Tibial artery (tissue), 4 donors: ENCODE measurements around the gene BTLA.

ENCODE experiments used
- DNase-seq, 2 donors: peaks; one replicate each; pipeline ENCODE4 v3.0.0-alpha.2; 2019
- H3K27ac ChIP-seq, 2 donors: fragments of 200-600 bp; sonication (generic) in 1 of 2; 1 replicate in 1 of 2; 2 replicates in 1 of 2; pipeline ENCODE4 v1.5.1; 2018 to 2019; ENCODE audit warnings: mild to moderate bottlenecking in 1 of 2
- H3K27me3 ChIP-seq, 2 donors: fragments of 200-600 bp; sonication (generic) in 1 of 2; one replicate each; pipeline versions ENCODE4 v1.5.1 to v1.6.0; 2016 to 2019
- H3K36me3 ChIP-seq, 3 donors: fragments of 200-600 bp; sonication (generic) in 2 of 3; one replicate each; pipeline ENCODE4 v1.5.1; 2016 to 2019; ENCODE audit warnings: mild to moderate bottlenecking in 2 of 3
- H3K4me1 ChIP-seq, 4 donors: fragments of 200-600 bp; sonication (generic) in 2 of 4; 1 replicate in 3 of 4; 2 replicates in 1 of 4; pipeline ENCODE4 v1.5.1; 2016 to 2019
- H3K4me3 ChIP-seq, 2 donors: fragments of 200-600 bp; sonication (generic) in 1 of 2; 1 replicate in 1 of 2; 2 replicates in 1 of 2; pipeline ENCODE4 v1.5.1; 2018 to 2019; ENCODE audit warnings: mild to moderate bottlenecking in 2 of 2
- H3K9me3 ChIP-seq, 3 donors: fragments of 200-600 bp; sonication (generic) in 1 of 3; one replicate each; pipeline ENCODE4 v1.5.1; 2016 to 2019
- intact Hi-C: fragments of 100-400 bp; cut with DNase I; formaldehyde crosslinking; loops from one replicate; pipeline ENCODE4 v1.15.0; 2023; ENCODE audit warnings: low total_unique reads
- TF ChIP-seq, protein P1 (sequence below), 2 experiments: fragments of 200-600 bp in 1 of 2; fragments of 450-650 bp in 1 of 2; IDR thresholded peaks; one replicate each; pipeline ENCODE4 v1.5.1; 2017 to 2019; ENCODE audit warnings: antibody characterized with exemption in 2 of 2, mild to moderate bottlenecking in 1 of 2, moderate library complexity in 1 of 2

Gene BTLA

DNA sequence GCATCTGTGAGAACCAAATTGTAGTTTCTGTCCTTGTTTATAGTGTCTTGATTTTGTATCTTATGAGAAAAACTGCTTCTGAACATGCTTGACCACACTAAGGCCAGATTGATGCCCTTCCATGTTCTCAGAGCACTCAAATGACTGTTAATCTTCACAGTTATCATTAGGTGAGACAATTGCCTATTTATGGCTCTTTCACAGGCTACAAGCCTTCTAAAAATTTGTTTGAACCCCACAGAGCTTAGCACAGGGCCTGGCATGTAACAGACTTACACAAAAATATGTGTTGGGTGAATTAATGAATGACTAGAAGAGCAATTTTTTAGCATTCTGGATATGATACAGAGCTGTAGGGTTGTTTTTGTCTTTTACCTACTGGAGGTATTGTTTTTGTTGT, 43.1 kb downstream of the BTLA start:
- TF ChIP-seq, protein P1, sequence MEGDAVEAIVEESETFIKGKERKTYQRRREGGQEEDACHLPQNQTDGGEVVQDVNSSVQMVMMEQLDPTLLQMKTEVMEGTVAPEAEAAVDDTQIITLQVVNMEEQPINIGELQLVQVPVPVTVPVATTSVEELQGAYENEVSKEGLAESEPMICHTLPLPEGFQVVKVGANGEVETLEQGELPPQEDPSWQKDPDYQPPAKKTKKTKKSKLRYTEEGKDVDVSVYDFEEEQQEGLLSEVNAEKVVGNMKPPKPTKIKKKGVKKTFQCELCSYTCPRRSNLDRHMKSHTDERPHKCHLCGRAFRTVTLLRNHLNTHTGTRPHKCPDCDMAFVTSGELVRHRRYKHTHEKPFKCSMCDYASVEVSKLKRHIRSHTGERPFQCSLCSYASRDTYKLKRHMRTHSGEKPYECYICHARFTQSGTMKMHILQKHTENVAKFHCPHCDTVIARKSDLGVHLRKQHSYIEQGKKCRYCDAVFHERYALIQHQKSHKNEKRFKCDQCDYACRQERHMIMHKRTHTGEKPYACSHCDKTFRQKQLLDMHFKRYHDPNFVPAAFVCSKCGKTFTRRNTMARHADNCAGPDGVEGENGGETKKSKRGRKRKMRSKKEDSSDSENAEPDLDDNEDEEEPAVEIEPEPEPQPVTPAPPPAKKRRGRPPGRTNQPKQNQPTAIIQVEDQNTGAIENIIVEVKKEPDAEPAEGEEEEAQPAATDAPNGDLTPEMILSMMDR (IDR thresholded peaks at IDR 0.05) = no peak
- no peak overlapping the region for H3K27ac ChIP-seq
- no peak overlapping the region for H3K4me3 ChIP-seq
- H3K36me3 ChIP-seq = no peaks in the 10 kb centered on the region
- H3K9me3 ChIP-seq = no peaks in the 10 kb centered on the region
- intact Hi-C loops = no loop called here
- peaks cover 0 to 11% (median 5%) of the 10 kb centered on the region in 4 donors for H3K4me1 ChIP-seq
- H3K27me3 ChIP-seq = no peaks in the 10 kb centered on the region
- no peak for DNase-seq

DNA sequence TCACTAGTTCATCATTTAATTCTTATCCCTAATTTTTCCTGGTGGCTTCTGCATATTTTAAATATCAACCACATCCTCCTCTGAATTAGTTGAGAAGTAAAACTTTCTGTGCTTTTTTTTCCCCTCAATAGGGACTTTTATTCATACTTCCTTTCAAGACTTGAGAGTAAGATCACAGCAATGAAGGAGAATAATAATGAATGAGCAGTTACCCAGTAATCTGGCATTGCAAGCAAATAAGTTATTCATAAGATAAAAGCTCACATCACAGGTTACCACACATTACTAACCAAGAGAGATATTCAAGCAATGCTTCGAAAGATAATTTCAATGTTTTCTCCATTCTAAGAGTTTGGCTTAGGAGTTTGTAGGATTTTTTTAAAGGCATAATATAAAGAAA, 50.3 kb downstream of the BTLA start:
- no peaks in the 10 kb centered on the region for H3K9me3 ChIP-seq
- no peaks in the 10 kb centered on the region for H3K36me3 ChIP-seq
- no peak for DNase-seq
- H3K27me3 ChIP-seq = no peaks in the 10 kb centered on the region
- TF ChIP-seq, protein P1 (IDR thresholded peaks at IDR 0.05) = no peak
- intact Hi-C loops = no loop called here
- no peak overlapping the region for H3K4me3 ChIP-seq
- H3K4me1 ChIP-seq = peaks cover 0 to 31% (median 4%) of the 10 kb centered on the region in 4 donors
- no peak overlapping the region for H3K27ac ChIP-seq

DNA sequence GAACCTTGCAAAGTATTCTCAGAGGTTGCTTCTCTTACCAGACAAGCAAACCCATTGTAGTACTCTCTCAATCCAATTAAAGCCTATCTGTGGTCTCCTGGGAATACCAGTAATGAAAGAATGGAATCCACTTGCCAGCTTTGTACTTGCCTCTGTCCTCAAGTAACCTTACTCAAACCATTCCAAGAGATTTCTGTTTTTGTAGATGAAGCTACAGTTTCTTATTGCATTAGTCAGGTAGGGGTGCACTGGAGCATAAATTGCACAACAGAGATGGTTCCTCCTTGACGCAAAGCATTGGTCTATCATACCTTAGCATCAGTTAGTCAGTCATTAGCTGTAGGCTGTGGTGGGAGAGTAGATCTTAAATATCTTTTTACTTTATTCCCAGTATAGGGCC, 52.9 kb downstream of the BTLA start:
- no peaks in the 10 kb centered on the region for H3K27me3 ChIP-seq
- H3K27ac ChIP-seq = no peak overlapping the region
- TF ChIP-seq, protein P1 (IDR thresholded peaks at IDR 0.05) = no peak
- H3K9me3 ChIP-seq = no peaks in the 10 kb centered on the region
- intact Hi-C loops = no loop called here
- DNase-seq = no peak
- H3K4me1 ChIP-seq = peaks cover 0 to 30% (median 4%) of the 10 kb centered on the region in 4 donors
- no peaks in the 10 kb centered on the region for H3K36me3 ChIP-seq
- H3K4me3 ChIP-seq = no peak overlapping the region

DNA sequence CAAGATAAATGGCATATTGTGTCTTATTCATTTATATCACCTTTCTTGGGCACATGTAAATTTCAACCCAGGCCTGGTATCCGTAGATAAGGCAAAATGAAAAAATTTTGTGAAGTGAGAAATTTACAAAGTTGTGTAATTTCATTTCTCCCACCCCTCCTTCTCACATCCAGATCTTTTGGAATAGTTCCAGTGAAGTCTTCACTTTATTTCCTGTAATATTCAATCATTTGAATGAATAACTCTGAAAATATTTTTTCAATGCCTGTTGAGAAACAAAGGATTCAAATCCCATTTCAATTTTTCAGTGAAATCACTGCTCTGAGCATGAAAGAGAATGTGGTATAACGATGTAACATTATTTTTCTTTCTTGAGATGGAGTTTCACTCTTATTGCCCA, 53.4 kb downstream of the BTLA start:
- Histone ChIP-seq H3K9me3 (no peaks in the 10 kb centered on the region), H3K27me3 (no peaks in the 10 kb centered on the region), H3K36me3 (no peaks in the 10 kb centered on the region), H3K4me3 (no peak overlapping the region), H3K4me1 (peaks cover 0 to 30% (median 4%) of the 10 kb centered on the region in 4 donors), H3K27ac (no peak overlapping the region)
- TF ChIP-seq, protein P1 (IDR thresholded peaks at IDR 0.05) = no peak
- DNase-seq = no peak
- intact Hi-C loops = no loop called here

DNA sequence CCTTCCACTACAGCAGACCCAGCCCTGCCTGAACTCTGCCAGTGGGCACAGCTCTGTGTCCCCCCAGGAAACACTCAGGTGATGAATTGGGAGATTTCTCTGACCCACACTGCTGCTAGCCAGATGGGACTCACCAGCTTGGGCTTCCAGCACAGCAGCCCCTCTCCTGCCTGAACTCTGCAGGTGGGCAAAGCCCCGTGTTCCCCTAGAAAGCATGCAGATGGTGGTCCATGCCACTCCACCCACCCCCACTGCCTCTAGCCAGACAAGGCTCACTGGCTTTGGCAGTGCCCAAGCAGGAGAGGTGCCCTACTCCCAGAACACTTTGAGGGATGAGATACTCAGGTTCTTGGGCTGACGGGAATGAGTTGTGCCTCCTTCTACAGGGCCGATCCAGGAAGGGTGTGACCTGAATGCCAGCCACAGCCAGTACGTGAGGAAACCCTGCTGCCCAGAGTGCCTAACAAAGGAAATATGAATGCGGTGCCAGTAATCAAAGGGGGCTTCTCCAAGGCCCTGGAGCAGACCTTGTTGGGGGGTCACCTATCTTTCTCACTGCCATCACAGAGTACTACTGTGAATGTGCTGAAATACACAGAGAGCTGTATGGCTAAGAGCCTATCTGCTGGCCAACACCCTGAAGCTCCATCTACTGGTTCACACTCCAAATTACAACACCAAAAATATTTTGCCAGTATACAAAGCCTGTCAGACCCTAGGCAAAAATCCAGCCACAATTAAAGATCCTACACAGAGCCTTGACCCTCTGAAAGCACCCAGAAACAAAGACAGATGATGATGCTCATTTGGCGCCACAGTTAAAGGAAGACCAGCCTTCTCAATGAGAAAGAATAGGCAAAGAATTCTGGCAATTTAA, 61.9 kb downstream of the BTLA start:
- Histone ChIP-seq H3K36me3 (no peaks in the 10 kb centered on the region), H3K4me1 (no peaks in the 10 kb centered on the region), H3K4me3 (no peak overlapping the region), H3K27me3 (no peaks in the 10 kb centered on the region), H3K9me3 (no peaks in the 10 kb centered on the region), H3K27ac (no peak overlapping the region)
- intact Hi-C loops = no loop called here
- TF ChIP-seq, protein P1 (IDR thresholded peaks at IDR 0.05) = peak; percentile 16 to 18
- DNase-seq = no peak
